Right lung (tissue), 10 donors: ENCODE measurements around the gene MRGPRX1. TPM values are rescaled to one million over a fixed set of nuclear protein-coding genes. Genes with fewer than 3 reads are reported as not detected.
"Not testable (repeated sequence)": the region's sequence is repeated elsewhere in the genome, so short reads cannot be mapped to it uniquely, and the experiment has no call there.

ENCODE experiments used
- DNase-seq, 2 donors: peaks; one replicate each; pipeline ENCODE4 v3.0.0-alpha.2; 2013
- long read RNA-seq, 8 donors: transcript quantifications; one replicate each; lab custom pipeline, GENCODE V29; 2026
- polyA plus RNA-seq, 5 donors: library from polyadenylated mRNA; unstranded; fragments of 120-200 nt; gene quantifications; one replicate each; pipeline versions ENCODE4 v1.2.1 to v1.2.3, GENCODE V29; 2013; ENCODE audit warnings: inconsistent platforms in 1 of 5, low replicate concordance in 1 of 5; ENCODE audit not compliant: insufficient read length in 5 of 5, insufficient read depth in 1 of 5

The MRGPRX1 gene
- polyA plus RNA-seq, result not detected
- long read RNA-seq, donor 1, result 0 reads
- long read RNA-seq, donor 2, result 0 reads
- long read RNA-seq, donor 3, result 0 reads
- long read RNA-seq, donor 4, result 0 reads
- long read RNA-seq, donor 5, result 0 reads
- long read RNA-seq, donor 6, result 0 reads
- long read RNA-seq, donor 7, result 0 reads
- long read RNA-seq, donor 8, result 0 reads

- no peak for DNase-seq
Observed at GRCh38 chr11:18939314-18939713, at the start of gene MRGPRX1. Gene MRGPRX1 (minus strand): TSS chr11:18939414. CDS start chr11:18934784, 4,630 bp downstream.

- DNase-seq, result no peak
Observed at GRCh38 chr11:18987454-18988231, 48.4 kb upstream of the MRGPRX1 start.

GRCh38 chr11:18986744-18987143 is 47.5 kb upstream of the MRGPRX1 start:
- DNase-seq, result no peak

- DNase-seq, result no peak
Observed at GRCh38 chr11:18981897-18982296, 42.7 kb upstream of the MRGPRX1 start.

- DNase-seq, result no peak
Observed at GRCh38 chr11:18974192-18974591, 35.0 kb upstream of the MRGPRX1 start.

- no peak for DNase-seq
Observed at GRCh38 chr11:18972336-18972735, 33.1 kb upstream of the MRGPRX1 start.

- no peak for DNase-seq
Observed at GRCh38 chr11:18969720-18970119, 30.5 kb upstream of the MRGPRX1 start.

- no peak for DNase-seq
Observed at GRCh38 chr11:18958221-18958910, 19.2 kb upstream of the MRGPRX1 start.

GRCh38 chr11:18956630-18957029 is 17.4 kb upstream of the MRGPRX1 start:
- no peak for DNase-seq

- DNase-seq, result no peak
Observed at GRCh38 chr11:18936002-18936673, 3.1 kb downstream of the MRGPRX1 start.

- no peak for DNase-seq
Observed at GRCh38 chr11:18934195-18934814, 4.9 kb downstream of the MRGPRX1 start.

GRCh38 chr11:18927550-18928322 is 11.5 kb downstream of the MRGPRX1 start:
- no peak for DNase-seq

- not testable (repeated sequence) for DNase-seq
Observed at GRCh38 chr11:18925426-18925825, 13.8 kb downstream of the MRGPRX1 start.

- DNase-seq, result no peak
Observed at GRCh38 chr11:18912883-18913282, 26.3 kb downstream of the MRGPRX1 start.

GRCh38 chr11:18907391-18907790 is 31.8 kb downstream of the MRGPRX1 start:
- DNase-seq, result no peak

- not testable (repeated sequence) for DNase-seq
Observed at GRCh38 chr11:18900637-18901036, 38.6 kb downstream of the MRGPRX1 start.

- not testable (repeated sequence) for DNase-seq
Observed at GRCh38 chr11:18900151-18900611, 39.0 kb downstream of the MRGPRX1 start.

- not testable (repeated sequence) for DNase-seq
Observed at GRCh38 chr11:18891712-18892111, 47.5 kb downstream of the MRGPRX1 start.

- DNase-seq, result no peak
Observed at GRCh38 chr11:18890615-18891014, 48.6 kb downstream of the MRGPRX1 start.
